BLaER1 treated with 17β-estradiol and CSF1 and Interleukin-3, amounts not matched to agents 10 nM and 100 nM (cell line): ENCODE results near the gene MTNR1A.
"Not testable (repeated sequence)": the region's sequence is repeated elsewhere in the genome, so short reads cannot be mapped to it uniquely, and the experiment has no call there.

Source experiments
- H3K27ac ChIP-seq, 11 experiments: shearing (Covaris generic); formaldehyde crosslinking; 2 replicates each; pipeline ENCODE4 v1.8.1; 2022
- H3K27me3 ChIP-seq, 11 experiments: shearing (Covaris generic); formaldehyde crosslinking; 2 replicates each; pipeline ENCODE4 v1.8.1; 2022
- H3K36me3 ChIP-seq, 11 experiments: shearing (Covaris generic); formaldehyde crosslinking; 2 replicates each; pipeline ENCODE4 v1.8.1; 2022
- H3K4me1 ChIP-seq, 10 experiments: shearing (Covaris generic); formaldehyde crosslinking; 2 replicates each; pipeline ENCODE4 v1.8.1; 2022
- H3K4me2 ChIP-seq, 11 experiments: shearing (Covaris generic); formaldehyde crosslinking; 2 replicates each; pipeline ENCODE4 v1.8.1; 2022
- H3K4me3 ChIP-seq, 10 experiments: shearing (Covaris generic); formaldehyde crosslinking; 2 replicates each; pipeline ENCODE4 v1.8.1; 2022
- H3K9ac ChIP-seq, 11 experiments: shearing (Covaris generic); formaldehyde crosslinking; 2 replicates each; pipeline ENCODE4 v1.8.1; 2022
- H3K9me3 ChIP-seq, 11 experiments: shearing (Covaris generic); formaldehyde crosslinking; replicated peaks in 1 of 11; 2 replicates each; pipeline ENCODE4 v1.8.1; 2022
- H4K20me1 ChIP-seq, 11 experiments: shearing (Covaris generic); formaldehyde crosslinking; 2 replicates each; pipeline ENCODE4 v1.8.1; 2022
- Cebpa-rat ChIP-seq, 11 experiments: shearing (Covaris generic); IDR thresholded peaks; 2 replicates each; pipeline ENCODE4 v1.8.1; 2022

Gene MTNR1A

DNA sequence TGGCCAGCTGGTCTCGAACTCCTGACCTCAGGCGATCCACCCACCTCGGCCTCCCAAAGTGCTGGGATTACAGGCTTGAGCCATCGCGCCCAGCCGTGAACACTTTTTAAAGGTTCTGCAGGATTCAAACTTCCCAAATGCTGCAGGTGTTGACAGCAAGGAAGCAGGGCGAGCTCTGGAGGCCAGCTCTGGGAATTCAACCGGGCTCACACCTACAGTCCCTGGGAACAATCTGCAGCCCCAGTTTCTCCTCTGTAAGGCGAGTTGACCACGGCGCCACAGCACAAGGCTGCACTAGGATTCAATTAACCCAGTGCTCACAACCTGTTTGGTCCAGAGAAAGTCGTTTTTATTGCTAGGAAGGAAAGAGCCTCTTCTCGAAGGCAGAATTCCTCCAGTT, 1.6 kb downstream of the MTNR1A start:
- H3K4me2 ChIP-seq = no peak overlapping the region
- H3K4me3 ChIP-seq = no peak overlapping the region
- no peak overlapping the region for H3K27ac ChIP-seq
- H3K27me3 ChIP-seq = no peaks in the 10 kb centered on the region
- H3K9ac ChIP-seq = no peak overlapping the region
- H3K4me1 ChIP-seq = peaks cover 0 to 8% (median 0%) of the 10 kb centered on the region in 10 experiments; a peak in 4 of 20 replicates
- TF ChIP-seq Cebpa-rat (IDR thresholded peaks at IDR 0.05) = no peak
- no peaks in the 10 kb centered on the region for H3K36me3 ChIP-seq
- peaks cover 8 to 16% (median 11%) of the 10 kb centered on the region in 11 experiments; a peak in 19 of 22 replicates for H3K9me3 ChIP-seq
- no peaks in the 10 kb centered on the region for H4K20me1 ChIP-seq

DNA sequence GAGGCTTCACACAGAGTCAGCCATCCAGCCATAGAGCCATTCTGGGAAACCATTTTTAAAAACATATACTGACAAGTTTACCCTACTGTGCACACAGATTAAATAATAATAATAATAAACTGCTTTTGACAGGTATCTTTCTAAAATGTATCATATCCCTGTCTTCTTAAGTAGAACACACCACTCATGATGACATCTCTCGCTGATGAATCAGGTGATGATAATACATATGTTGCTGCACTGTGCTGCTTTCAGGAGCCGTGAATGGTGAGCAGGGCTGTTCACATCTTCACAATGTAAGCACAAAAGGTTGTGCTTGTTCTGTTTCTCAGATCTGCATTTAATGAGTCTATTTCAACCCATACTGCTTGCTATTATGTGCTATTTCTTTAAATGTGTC, 3.5 kb downstream of the MTNR1A start:
- H4K20me1 ChIP-seq = no peaks in the 10 kb centered on the region
- TF ChIP-seq Cebpa-rat (IDR thresholded peaks at IDR 0.05) = no peak

DNA sequence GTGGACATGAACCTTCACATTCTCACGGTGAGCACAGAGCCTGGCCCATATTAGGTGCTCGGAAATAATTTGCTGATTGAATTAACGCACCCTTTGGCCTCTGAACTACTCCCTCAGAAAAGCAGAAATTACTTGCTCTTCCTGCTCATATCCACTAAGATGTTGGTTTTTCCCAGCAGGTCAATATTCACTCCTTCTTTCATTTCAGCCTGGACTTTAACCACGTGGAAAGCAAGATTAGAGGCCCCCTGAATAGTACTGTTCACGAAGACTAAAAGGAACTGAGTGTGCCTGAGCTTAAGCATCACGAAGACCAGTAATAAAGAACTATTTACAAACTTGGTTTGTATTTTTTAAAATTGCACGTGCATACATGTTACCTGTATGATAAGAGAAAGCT, 9.9 kb downstream of the MTNR1A start:
- no peaks in the 10 kb centered on the region for H3K27me3 ChIP-seq
- H3K9me3 ChIP-seq = peaks cover 17 to 36% (median 27%) of the 10 kb centered on the region in 11 experiments; a peak in 19 of 22 replicates
- no peak overlapping the region for H3K4me3 ChIP-seq
- H3K4me1 ChIP-seq = no peaks in the 10 kb centered on the region
- TF ChIP-seq Cebpa-rat (IDR thresholded peaks at IDR 0.05) = no peak
- no peak overlapping the region for H3K9ac ChIP-seq
- no peaks in the 10 kb centered on the region for H4K20me1 ChIP-seq
- H3K36me3 ChIP-seq = no peaks in the 10 kb centered on the region
- H3K27ac ChIP-seq = no peak overlapping the region
- H3K4me2 ChIP-seq = no peak overlapping the region

More for the DNA sequence above, 3.5 kb downstream of the MTNR1A start:
- no peaks in the 10 kb centered on the region for H3K27me3 ChIP-seq
- no peak overlapping the region for H3K27ac ChIP-seq
- no peaks in the 10 kb centered on the region for H3K36me3 ChIP-seq
- H3K4me1 ChIP-seq = no peaks in the 10 kb centered on the region
- H3K4me2 ChIP-seq = no peak overlapping the region
- H3K4me3 ChIP-seq = no peak overlapping the region
- H3K9ac ChIP-seq = no peak overlapping the region
- H3K9me3 ChIP-seq = peaks cover 8 to 24% (median 19%) of the 10 kb centered on the region in 11 experiments; a peak in 20 of 22 replicates

DNA sequence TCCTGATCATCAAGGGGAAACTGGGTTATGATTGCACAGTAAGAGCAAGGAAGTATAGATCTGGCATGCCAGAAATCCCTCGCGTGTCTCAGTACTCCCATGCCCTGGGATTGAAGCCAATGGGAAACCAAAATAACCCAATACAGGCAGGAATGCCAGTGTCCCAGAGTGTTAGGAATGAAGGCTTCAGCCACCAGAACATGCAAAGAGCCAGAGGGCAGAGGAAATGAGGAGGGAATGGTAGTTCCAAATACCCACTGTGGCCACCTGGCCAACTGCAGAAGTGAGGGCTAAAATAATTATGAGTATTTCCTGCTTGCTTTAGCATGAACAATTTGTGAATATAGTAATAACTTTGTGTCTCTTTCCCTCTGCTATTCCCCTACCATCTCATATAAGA, 12.2 kb downstream of the MTNR1A start:
- Histone ChIP-seq H3K4me3 (no peak overlapping the region), H3K4me1 (no peaks in the 10 kb centered on the region), H4K20me1 (no peaks in the 10 kb centered on the region), H3K27ac (no peak overlapping the region), H3K4me2 (no peak overlapping the region), H3K9me3 (peaks cover 17 to 44% (median 32%) of the 10 kb centered on the region in 11 experiments; a peak in 19 of 22 replicates), H3K9ac (no peak overlapping the region), H3K27me3 (no peaks in the 10 kb centered on the region), H3K36me3 (no peaks in the 10 kb centered on the region)
- no peak for TF ChIP-seq Cebpa-rat (IDR thresholded peaks at IDR 0.05)

DNA sequence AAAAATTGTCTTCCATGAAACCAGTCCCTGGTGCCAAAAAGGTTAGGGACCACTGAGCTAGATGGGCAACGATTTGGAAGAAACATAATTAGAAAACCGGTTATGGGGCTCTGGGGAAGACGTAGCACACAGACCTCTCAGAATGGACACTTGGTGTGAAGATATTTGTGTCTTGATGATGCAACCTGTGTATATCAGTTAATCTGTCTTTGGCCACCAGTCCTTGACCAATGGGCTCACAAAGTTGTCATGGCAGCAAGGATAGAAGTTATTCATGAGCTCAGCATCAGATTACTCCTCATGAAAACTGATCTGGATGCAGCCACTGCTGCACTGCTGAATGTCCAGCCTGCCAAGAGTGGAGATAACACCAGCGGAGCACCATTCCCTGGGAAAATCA, 13.6 kb downstream of the MTNR1A start:
- H3K4me1 ChIP-seq = no peaks in the 10 kb centered on the region
- TF ChIP-seq Cebpa-rat (IDR thresholded peaks at IDR 0.05) = no peak

DNA sequence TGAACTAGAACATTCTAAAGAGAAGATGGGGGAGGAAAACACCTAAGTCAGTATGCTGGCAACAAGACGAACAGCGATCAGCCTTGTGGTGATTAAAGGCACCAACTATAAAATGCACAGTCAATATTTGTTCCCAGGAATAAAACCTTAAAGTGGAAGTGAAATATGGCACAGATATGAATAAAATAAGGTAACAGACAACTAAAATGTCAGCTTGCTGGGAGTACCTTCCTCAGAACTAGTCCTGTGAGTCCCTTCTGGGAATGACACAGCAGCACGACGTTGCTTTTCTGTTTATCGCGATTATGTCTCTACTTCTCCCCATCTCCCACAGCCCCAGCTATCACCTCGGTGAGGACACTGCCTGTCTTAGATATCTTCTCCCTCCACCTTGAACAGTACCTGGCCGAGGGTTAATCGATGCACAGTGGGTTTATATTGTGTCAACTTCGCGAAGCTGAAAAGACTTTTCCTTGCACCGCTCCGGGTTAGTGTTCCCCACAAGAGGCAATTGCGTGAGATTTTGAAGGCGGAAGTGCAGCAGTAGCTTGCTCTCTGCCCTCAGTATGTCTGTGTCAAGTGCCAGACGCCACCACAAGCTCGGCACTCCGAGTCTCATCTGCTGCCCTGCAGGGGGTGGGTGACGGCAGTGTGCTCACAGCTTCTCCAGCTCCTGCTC, 17.4 kb downstream of the MTNR1A start:
- Histone ChIP-seq H3K4me2 (no peak overlapping the region), H3K27ac (no peak overlapping the region), H3K9me3 (peaks cover 5 to 31% (median 13%) of the 10 kb centered on the region in 11 experiments; a peak in 15 of 22 replicates)

More for the DNA sequence above, 13.6 kb downstream of the MTNR1A start:
- Histone ChIP-seq H3K9me3 (peaks cover 16 to 36% (median 24%) of the 10 kb centered on the region in 11 experiments; a peak in 18 of 22 replicates), H3K4me2 (no peak overlapping the region), H3K9ac (no peak overlapping the region), H4K20me1 (no peaks in the 10 kb centered on the region), H3K27ac (no peak overlapping the region), H3K27me3 (no peaks in the 10 kb centered on the region), H3K4me3 (no peak overlapping the region), H3K36me3 (no peaks in the 10 kb centered on the region)

DNA sequence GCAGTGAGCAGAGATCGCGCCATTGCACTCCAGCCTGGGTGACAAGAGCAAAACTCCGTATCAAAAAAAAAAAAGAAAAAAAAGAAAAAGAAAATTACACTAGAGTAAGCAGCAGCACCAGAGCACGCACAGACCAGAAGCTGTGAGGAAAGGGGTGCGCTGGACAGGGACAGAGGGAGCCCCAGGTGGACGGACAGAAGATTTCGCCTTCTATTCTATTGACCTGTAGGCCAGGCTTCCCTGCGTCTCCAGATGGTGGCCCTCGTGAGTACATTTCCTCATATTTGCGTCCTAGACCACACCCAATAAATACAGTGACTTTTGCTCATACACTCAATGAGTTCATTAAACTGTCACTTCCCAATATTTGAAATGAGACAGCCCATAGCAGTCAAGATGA, 19.1 kb downstream of the MTNR1A start:
- TF ChIP-seq Cebpa-rat (IDR thresholded peaks at IDR 0.05) = no peak
- no peak overlapping the region for H3K9ac ChIP-seq
- no peaks in the 10 kb centered on the region for H3K36me3 ChIP-seq
- H3K27me3 ChIP-seq = no peaks in the 10 kb centered on the region
- H4K20me1 ChIP-seq = no peaks in the 10 kb centered on the region
- H3K4me3 ChIP-seq = no peak overlapping the region
- no peak overlapping the region for H3K27ac ChIP-seq
- H3K4me1 ChIP-seq = no peaks in the 10 kb centered on the region
- no peak overlapping the region for H3K4me2 ChIP-seq
- peaks cover 0 to 25% (median 7%) of the 10 kb centered on the region in 11 experiments; a peak in 9 of 22 replicates for H3K9me3 ChIP-seq

More for the DNA sequence above, 17.4 kb downstream of the MTNR1A start:
- Histone ChIP-seq H3K36me3 (no peaks in the 10 kb centered on the region), H3K9ac (no peak overlapping the region), H3K4me1 (no peaks in the 10 kb centered on the region), H3K27me3 (no peaks in the 10 kb centered on the region), H4K20me1 (no peaks in the 10 kb centered on the region), H3K4me3 (no peak overlapping the region)
- no peak for TF ChIP-seq Cebpa-rat (IDR thresholded peaks at IDR 0.05)

DNA sequence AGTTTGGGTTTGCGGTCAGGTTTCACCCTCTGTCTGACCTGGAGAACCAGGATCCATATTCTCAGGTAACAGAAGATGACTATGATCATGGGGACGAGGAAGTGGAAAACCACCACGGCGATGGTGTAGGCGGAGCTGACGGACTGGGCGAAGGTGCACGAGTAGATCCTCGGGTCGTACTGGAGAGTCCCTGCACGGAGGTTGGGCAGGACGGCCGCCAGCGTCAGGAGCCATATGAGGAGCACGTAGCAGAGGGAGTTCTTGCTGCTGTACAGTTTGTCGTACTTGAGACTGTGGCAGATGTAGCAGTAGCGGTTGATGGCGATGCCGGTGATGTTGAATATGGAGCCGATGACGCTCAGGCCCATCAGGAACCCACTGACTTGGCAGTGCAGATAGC, 21.3 kb downstream of the MTNR1A start:
- no peaks in the 10 kb centered on the region for H3K36me3 ChIP-seq
- no peak overlapping the region for H3K4me3 ChIP-seq
- H3K27ac ChIP-seq = no peak overlapping the region
- no peak for TF ChIP-seq Cebpa-rat (IDR thresholded peaks at IDR 0.05)
- H3K27me3 ChIP-seq = no peaks in the 10 kb centered on the region
- no peaks in the 10 kb centered on the region for H4K20me1 ChIP-seq
- peaks cover 0 to 12% (median 3%) of the 10 kb centered on the region in 11 experiments; a peak in 6 of 22 replicates for H3K9me3 ChIP-seq
- no peak overlapping the region for H3K9ac ChIP-seq
- H3K4me2 ChIP-seq = no peak overlapping the region
- no peaks in the 10 kb centered on the region for H3K4me1 ChIP-seq

DNA sequence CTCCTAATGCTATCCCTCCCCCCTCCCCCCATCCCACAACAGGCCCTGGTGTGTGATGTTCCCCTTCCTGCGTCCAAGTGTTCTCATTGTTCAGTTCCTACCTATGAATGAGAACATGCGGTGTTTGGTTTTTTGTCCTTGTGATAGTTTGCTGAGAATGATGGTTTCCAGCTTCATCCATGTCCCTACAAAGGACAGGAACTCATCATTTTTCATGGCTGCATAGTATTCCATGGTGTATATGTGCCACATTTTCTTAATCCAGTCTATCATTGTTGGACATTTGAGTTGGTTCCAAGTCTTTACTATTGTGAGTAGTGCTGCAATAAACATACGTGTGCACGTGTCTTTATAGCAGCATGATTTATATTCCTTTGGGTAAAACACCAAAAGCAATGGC, 31.4 kb downstream of the MTNR1A start:
- not testable (repeated sequence) for H3K27me3 ChIP-seq, H3K4me3 ChIP-seq, H3K4me1 ChIP-seq, H3K27ac ChIP-seq, H3K36me3 ChIP-seq, H3K4me2 ChIP-seq, H4K20me1 ChIP-seq, H3K9me3 ChIP-seq, H3K9ac ChIP-seq

DNA sequence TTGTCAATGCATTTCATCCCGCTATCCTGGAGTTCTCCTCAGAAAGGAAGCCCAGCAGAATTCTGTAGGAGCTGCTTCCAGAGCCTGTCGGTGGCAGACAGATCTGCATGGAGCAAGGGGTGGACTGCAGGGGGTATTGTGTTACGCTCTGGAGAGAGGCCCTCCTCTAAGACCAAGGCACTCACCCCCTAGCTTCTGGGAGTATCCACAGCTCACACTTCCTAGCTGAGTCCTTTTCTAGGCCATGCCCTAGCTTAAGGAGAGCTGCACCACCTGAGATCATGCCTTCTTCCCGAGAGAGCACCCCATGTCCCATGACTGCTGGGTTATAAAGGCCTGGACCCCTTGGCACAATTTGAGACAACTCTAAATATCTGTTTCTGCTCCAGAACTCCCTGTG, 39.1 kb downstream of the MTNR1A start:
- Histone ChIP-seq H3K27me3 (no peaks in the 10 kb centered on the region), H3K27ac (no peak overlapping the region), H3K4me2 (no peak overlapping the region), H3K9ac (no peak overlapping the region), H3K4me3 (no peak overlapping the region), H3K4me1 (no peaks in the 10 kb centered on the region), H3K36me3 (no peaks in the 10 kb centered on the region), H3K9me3 (peaks cover 0 to 8% (median 3%) of the 10 kb centered on the region in 11 experiments; a peak in 7 of 22 replicates), H4K20me1 (no peaks in the 10 kb centered on the region)
- TF ChIP-seq Cebpa-rat (IDR thresholded peaks at IDR 0.05) = no peak
